Esophagus squamous epithelium (tissue), 5 donors: ENCODE measurements around the gene RABGAP1L. TPM values are rescaled to one million over a fixed set of nuclear protein-coding genes. Genes with fewer than 3 reads are reported as not detected.
"Not testable (repeated sequence)": the region's sequence is repeated elsewhere in the genome, so short reads cannot be mapped to it uniquely, and the experiment has no call there.

ENCODE experiments used
- DNase-seq: peaks from one replicate; lab custom pipeline; 2025; lab: John Stamatoyannopoulos, UW
- H3K27ac ChIP-seq, 4 donors: fragments of 200-600 bp; sonication (generic); one replicate each; pipeline ENCODE4 v1.5.1; 2016 to 2019; ENCODE audit warnings: mild to moderate bottlenecking in 1 of 4
- H3K27me3 ChIP-seq, 4 donors: fragments of 200-600 bp; sonication (generic); 1 replicate in 3 of 4; 2 replicates in 1 of 4; pipeline versions ENCODE4 v1.5.1 to v1.6.0; 2017 to 2021; ENCODE audit warnings: antibody characterized with exemption in 1 of 4
- H3K36me3 ChIP-seq, 3 donors: fragments of 200-600 bp; sonication (generic); one replicate each; pipeline ENCODE4 v1.5.1; 2016 to 2019
- H3K4me1 ChIP-seq, 3 donors: fragments of 200-600 bp; sonication (generic); one replicate each; pipeline ENCODE4 v1.5.1; 2017 to 2019
- H3K4me3 ChIP-seq, 4 donors: fragments of 200-600 bp; sonication (generic); 1 replicate in 3 of 4; 2 replicates in 1 of 4; pipeline ENCODE4 v1.5.1; 2016 to 2019; ENCODE audit warnings: mild to moderate bottlenecking in 2 of 4, moderate library complexity in 1 of 4
- H3K9me3 ChIP-seq, 3 donors: fragments of 200-600 bp; sonication (generic); one replicate each; pipeline ENCODE4 v1.5.1; 2016 to 2019
- POLR2A ChIP-seq, 4 donors: fragments of 450-650 bp; IDR thresholded peaks; one replicate each; pipeline ENCODE4 v1.6.1; 2017; ENCODE audit warnings: antibody characterized with exemption in 4 of 4, mild to moderate bottlenecking in 4 of 4, moderate library complexity in 3 of 4
- WGBS, 2 donors: methylation state at CpG; one replicate each; pipeline ENCODE4 v1.1.5; 2018; 5-methylcytosine and 5-hydroxymethylcytosine counted together
- intact Hi-C: fragments of 100-400 bp; cut with DNase I; formaldehyde crosslinking; loops from one replicate; pipeline ENCODE4 v1.15.0; 2022
- total RNA-seq, 4 donors: library from RNA; depleted of rRNA; stranded (reverse); fragments of >200 nt; gene quantifications; one replicate each; pipeline ENCODE4 v1.1.0, GENCODE V29; 2016
- TF ChIP-seq, protein P1 (sequence below), 6 experiments: fragments of 450-650 bp in 4 of 6; fragments of 200-600 bp in 2 of 6; sonication (generic) in 2 of 6; IDR thresholded peaks; one replicate each; pipeline ENCODE4 v1.5.1; 2016 to 2019; ENCODE audit warnings: antibody characterized with exemption in 6 of 6, mild to moderate bottlenecking in 4 of 6, moderate library complexity in 4 of 6
- donor health status: DM: yes; HTN: yes; CAD: no.

Gene RABGAP1L
- total RNA-seq, 4 donors from 2014 or later: 35.7 to 45.6 (median 41.0) TPM

GRCh38 chr1:174314433-174314832 lies 155.1 kb downstream of the RABGAP1L start:
- peaks cover 0 to 25% (median 0%) of the 10 kb centered on the region in 3 donors for H3K36me3 ChIP-seq
- H3K4me1 ChIP-seq: no peaks in the 10 kb centered on the region
- no peaks in the 10 kb centered on the region for H3K27me3 ChIP-seq
- no peak for TF ChIP-seq POLR2A (IDR thresholded peaks at IDR 0.05)
- TF ChIP-seq, protein P1, sequence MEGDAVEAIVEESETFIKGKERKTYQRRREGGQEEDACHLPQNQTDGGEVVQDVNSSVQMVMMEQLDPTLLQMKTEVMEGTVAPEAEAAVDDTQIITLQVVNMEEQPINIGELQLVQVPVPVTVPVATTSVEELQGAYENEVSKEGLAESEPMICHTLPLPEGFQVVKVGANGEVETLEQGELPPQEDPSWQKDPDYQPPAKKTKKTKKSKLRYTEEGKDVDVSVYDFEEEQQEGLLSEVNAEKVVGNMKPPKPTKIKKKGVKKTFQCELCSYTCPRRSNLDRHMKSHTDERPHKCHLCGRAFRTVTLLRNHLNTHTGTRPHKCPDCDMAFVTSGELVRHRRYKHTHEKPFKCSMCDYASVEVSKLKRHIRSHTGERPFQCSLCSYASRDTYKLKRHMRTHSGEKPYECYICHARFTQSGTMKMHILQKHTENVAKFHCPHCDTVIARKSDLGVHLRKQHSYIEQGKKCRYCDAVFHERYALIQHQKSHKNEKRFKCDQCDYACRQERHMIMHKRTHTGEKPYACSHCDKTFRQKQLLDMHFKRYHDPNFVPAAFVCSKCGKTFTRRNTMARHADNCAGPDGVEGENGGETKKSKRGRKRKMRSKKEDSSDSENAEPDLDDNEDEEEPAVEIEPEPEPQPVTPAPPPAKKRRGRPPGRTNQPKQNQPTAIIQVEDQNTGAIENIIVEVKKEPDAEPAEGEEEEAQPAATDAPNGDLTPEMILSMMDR (IDR thresholded peaks at IDR 0.05): no peak
- WGBS, 2 donors: 89 to 92% methylated on average over 4 of the region's 4 CpGs
- DNase-seq: no peak
- peaks cover 0 to 36% (median 26%) of the 10 kb centered on the region in 3 donors for H3K9me3 ChIP-seq
- no peak overlapping the region for H3K4me3 ChIP-seq
- intact Hi-C loops: no loop called here
- no peak overlapping the region for H3K27ac ChIP-seq

DNA sequence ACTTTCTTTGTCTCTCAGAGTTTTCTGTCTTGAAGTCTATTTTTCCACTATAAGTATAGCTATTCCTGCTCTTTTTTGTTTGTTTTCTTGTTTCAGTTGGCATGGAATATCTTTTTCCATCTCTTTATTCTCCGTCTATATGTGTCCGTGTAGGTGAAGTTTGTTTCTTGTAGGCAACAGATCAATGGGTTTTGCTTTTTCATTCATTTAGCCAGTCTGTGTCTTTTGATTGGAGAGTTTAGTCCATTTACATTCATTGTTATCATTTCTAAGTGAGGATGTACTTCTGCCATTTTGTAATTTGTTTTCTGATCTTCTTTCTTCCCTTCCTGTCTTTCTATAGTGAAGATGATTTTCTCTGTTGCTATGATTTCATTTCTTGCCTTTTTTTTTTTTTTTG lies 155.9 kb downstream of the RABGAP1L start:
- DNase-seq: no peak
- Histone ChIP-seq H3K27me3 (no peaks in the 10 kb centered on the region), H3K36me3 (peaks cover 0 to 30% (median 0%) of the 10 kb centered on the region in 3 donors), H3K4me3 (no peak overlapping the region), H3K9me3 (peaks cover 0 to 40% (median 30%) of the 10 kb centered on the region in 3 donors), H3K4me1 (no peaks in the 10 kb centered on the region), H3K27ac (no peak overlapping the region)
- TF ChIP-seq, protein P1 (IDR thresholded peaks at IDR 0.05): no peak
- TF ChIP-seq POLR2A (IDR thresholded peaks at IDR 0.05): no peak
- intact Hi-C loops: no loop called here
- 91 to 100% methylated on average over 2 of the region's 2 CpGs for whole genome bisulfite sequencing, 2 donors

- WGBS, 2 donors: 95 to 100% methylated on average over 3 of the region's 3 CpGs
- intact Hi-C loops, DNase-seq: not testable (repeated sequence)
Observed at GRCh38 chr1:174320897-174321296, 161.6 kb downstream of the RABGAP1L start.

GRCh38 chr1:174322202-174322862 lies 163.0 kb downstream of the RABGAP1L start:
- H3K4me3 ChIP-seq: no peak overlapping the region
- WGBS, 2 donors: 54 to 67% methylated on average over 1 of the region's 1 CpG

More at GRCh38 chr1:174320897-174321296, 161.6 kb downstream of the RABGAP1L start:
- Histone ChIP-seq H3K9me3 (peaks cover 0 to 28% (median 7%) of the 10 kb centered on the region in 3 donors), H3K36me3 (peaks cover 0 to 49% (median 0%) of the 10 kb centered on the region in 3 donors)
- H3K4me1 ChIP-seq, H3K27me3 ChIP-seq, H3K4me3 ChIP-seq, H3K27ac ChIP-seq: not testable (repeated sequence)

DNA sequence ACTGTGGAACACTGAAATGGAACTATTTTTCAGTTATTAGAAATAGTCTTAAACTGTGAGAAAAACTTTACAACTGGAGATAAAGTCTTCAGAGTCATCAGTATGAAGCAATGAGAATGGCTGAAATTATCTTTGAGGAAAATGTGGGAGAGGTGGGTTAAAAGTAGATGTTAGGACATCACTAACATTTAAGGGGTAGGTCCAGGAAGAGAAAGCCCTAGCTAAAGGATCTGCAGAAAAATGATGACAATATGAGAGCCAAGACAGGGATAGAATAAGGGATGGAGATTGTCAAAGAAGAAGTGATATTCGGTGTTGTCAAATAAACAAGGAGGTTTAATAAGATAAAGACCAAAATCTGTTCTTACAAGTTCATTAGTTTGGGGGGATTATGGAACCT lies 165.2 kb downstream of the RABGAP1L start:
- H3K9me3 ChIP-seq: peaks cover 0 to 33% (median 14%) of the 10 kb centered on the region in 3 donors
- intact Hi-C loops: no loop called here
- 93 to 95% methylated on average over 1 of the region's 1 CpG for WGBS, 2 donors
- no peak overlapping the region for H3K4me3 ChIP-seq
- H3K27ac ChIP-seq: no peak overlapping the region
- peaks cover 0 to 35% (median 0%) of the 10 kb centered on the region in 3 donors for H3K36me3 ChIP-seq
- no peak for DNase-seq
- TF ChIP-seq POLR2A (IDR thresholded peaks at IDR 0.05): no peak
- TF ChIP-seq, protein P1 (IDR thresholded peaks at IDR 0.05): no peak
- H3K27me3 ChIP-seq: no peaks in the 10 kb centered on the region
- peaks cover 0 to 5% (median 0%) of the 10 kb centered on the region in 3 donors for H3K4me1 ChIP-seq

More at GRCh38 chr1:174322202-174322862, 163.0 kb downstream of the RABGAP1L start:
- DNase-seq: no peak
- H3K27ac ChIP-seq: peak overlapping the region in 3 of 4 donors; percentile 28 to 73 (median 61)
- no peaks in the 10 kb centered on the region for H3K27me3 ChIP-seq
- peaks cover 0 to 40% (median 0%) of the 10 kb centered on the region in 3 donors for H3K36me3 ChIP-seq
- TF ChIP-seq, protein P1 (IDR thresholded peaks at IDR 0.05): no peak
- TF ChIP-seq POLR2A (IDR thresholded peaks at IDR 0.05): no peak
- intact Hi-C loops: no loop called here
- peaks cover 0 to 35% (median 14%) of the 10 kb centered on the region in 3 donors for H3K9me3 ChIP-seq
- peaks cover 0 to 5% (median 0%) of the 10 kb centered on the region in 3 donors for H3K4me1 ChIP-seq
